Activated CD8-positive, alpha-beta memory T cell treated with anti-CD3 and anti-CD28 coated beads for 24 hours (primary cell): Measurements from ENCODE around the gene THBS3.
"Not testable (repeated sequence)": the region's sequence is repeated elsewhere in the genome, so short reads cannot be mapped to it uniquely, and the experiment has no call there.

Experiments used
- DNase-seq: peaks from one replicate; pipeline ENCODE4 v3.0.0-alpha.2; 2020

The THBS3 gene

GRCh38 chr1:155206891-155207805 lies 549 bp downstream of the THBS3 start:
- peak; percentile 98 for DNase-seq

DNA sequence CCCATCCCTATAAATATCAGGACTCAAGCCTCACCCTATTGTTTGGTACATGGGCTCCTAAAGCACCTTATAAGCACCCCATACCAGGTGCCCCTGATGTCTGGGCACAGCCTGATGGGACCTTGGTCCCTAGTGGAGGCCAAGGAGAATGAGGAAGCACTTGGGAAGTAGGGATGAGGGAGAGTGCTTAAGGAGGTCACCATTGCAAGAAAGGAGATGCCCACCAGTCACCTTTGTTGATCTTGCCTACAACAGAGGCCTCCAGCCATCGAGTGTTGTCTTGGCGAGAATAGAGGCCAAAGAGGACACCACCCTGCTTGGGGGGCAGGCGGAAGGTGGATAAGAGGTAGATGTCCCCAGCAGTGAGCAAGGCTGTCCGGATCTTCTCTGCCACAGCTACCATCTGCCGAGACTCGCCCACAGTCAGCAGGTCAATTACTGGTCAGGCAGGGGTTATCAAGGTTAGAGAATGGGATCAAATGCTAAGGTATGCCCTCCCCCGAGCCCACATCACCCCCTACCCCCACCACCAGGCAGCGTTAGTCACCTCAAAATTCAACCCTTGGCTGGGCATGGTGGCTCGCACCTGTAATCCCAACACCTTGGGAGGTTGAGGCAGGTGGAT lies 1.6 kb downstream of the THBS3 start:
- DNase-seq = no peak

- no peak for DNase-seq
Observed at GRCh38 chr1:155205035-155205434, 2.7 kb downstream of the THBS3 start.

- DNase-seq = no peak
Observed at GRCh38 chr1:155202731-155203515, 4.8 kb downstream of the THBS3 start.

GRCh38 chr1:155202198-155202597 lies 5.5 kb downstream of the THBS3 start:
- DNase-seq = no peak

- no peak for DNase-seq
Observed at GRCh38 chr1:155200920-155201319, 6.8 kb downstream of the THBS3 start.

DNA sequence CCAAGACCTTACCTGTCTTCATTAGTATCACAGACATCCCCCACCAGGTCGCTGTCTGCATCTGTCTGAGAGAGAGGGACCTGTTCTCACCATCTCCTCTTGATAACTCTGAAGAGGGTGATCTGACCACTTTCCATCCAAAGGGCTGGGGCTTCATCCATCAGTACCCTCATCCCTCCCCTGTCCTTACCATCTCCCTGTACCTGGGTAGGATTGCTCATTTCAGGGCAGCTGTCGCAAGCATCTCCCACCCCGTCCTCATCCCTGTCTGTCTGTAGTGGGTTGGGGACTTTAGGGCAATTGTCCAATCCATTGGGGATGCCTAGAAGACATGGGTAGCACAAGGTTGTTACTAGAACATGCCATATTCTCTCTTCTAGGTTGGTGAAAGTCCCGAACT lies 7.9 kb downstream of the THBS3 start:
- DNase-seq = no peak

DNA sequence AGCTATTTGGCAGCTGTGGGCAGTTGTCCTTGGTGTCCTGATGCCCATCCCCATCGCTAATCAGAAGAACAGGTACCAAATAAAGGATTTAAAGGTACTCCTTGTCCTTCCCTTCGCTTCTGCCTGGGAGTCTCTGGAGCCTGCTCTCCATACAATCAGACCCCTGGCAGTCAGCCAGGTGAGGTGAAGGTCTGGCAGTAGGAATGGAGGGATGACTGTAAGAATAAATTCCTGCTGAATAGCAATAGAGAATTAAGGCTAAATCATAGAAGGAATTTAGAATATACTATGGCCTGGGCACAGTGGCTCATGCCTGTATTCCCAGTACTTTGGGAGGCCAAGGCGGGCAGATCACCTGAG lies 9.2 kb downstream of the THBS3 start:
- DNase-seq = no peak

DNA sequence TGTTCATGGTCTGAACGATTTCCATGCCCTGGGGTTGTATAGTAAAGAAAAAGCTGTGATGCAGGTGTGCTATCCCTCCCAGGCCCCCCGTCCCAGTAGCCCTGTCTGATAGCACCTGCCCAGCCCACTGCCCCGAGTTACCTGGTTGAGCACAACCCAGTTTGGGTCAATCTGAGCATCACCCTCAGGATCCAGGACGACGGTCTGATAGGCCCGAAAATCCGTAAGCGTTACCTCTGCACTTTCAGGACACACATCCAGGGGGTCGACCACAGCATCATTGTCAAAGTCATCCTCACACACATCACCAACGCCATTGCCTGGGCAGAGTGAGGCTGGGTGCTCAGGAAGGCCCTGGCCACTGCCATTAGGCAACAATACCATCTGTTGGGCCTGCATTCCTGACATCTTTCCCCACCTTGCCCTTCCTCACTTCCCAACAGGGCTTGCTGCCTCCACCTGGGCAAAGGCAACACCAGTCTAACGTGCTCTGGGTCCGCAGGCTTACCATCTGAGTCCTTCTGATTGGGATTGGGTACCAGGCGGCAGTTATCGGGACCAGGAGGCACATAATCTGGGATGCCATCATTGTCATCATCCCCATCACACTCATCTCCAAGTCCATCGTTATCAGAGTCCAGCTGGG lies 9.7 kb downstream of the THBS3 start:
- DNase-seq = no peak

DNA sequence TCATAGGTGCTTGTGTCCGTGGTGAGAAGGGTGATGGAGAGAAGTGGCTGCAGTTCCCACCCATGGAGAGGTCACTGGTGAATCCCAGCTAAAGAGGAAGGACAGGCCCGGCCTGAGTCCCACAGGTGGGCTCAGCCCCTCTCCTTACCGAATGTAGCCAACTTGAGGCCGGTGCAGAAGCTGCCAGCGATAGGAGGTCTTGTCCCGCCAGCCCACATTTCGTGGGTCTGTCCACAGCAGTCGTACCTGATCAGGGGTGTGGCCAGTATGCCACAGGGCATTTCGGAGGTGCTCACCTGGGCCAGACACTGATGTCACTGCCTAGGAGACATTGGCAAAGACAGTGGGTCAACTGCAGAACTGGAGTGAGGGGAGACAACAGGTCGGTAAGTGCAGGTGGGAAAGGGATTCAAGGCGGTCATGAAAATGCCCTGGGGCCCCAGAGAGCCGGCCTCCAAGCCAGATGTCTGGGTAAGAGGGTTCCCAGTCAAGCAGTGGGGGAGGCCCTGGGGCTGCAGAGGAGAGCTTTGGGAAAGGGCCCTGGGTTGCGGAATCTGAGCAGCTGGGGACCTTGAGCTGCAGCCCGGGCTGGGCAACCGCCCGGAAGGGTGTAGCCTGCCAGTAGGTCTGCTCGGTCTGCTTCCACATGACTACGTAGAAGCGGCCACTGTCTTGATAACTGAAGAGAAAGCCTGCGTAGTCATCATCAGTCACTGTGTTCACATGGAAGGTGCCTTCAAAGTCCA lies 10.6 kb downstream of the THBS3 start:
- DNase-seq = no peak

GRCh38 chr1:155196103-155196892 lies 11.4 kb downstream of the THBS3 start:
- no peak for DNase-seq

GRCh38 chr1:155195201-155196102 lies 12.2 kb downstream of the THBS3 start:
- no peak for DNase-seq

DNA sequence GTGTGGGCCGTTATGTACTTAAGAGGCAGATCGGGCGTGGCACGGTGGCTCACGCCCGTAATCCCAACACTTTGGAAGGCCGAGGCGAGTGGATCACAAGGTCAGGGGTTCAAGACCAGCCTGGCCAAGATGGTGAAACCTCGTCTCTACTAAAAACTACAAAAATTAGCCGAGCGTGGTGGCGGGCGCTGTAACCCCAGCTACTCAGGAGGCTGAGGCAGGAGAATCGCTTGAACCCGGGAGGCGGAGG lies 13.8 kb downstream of the THBS3 start:
- not testable (repeated sequence) for DNase-seq

DNA sequence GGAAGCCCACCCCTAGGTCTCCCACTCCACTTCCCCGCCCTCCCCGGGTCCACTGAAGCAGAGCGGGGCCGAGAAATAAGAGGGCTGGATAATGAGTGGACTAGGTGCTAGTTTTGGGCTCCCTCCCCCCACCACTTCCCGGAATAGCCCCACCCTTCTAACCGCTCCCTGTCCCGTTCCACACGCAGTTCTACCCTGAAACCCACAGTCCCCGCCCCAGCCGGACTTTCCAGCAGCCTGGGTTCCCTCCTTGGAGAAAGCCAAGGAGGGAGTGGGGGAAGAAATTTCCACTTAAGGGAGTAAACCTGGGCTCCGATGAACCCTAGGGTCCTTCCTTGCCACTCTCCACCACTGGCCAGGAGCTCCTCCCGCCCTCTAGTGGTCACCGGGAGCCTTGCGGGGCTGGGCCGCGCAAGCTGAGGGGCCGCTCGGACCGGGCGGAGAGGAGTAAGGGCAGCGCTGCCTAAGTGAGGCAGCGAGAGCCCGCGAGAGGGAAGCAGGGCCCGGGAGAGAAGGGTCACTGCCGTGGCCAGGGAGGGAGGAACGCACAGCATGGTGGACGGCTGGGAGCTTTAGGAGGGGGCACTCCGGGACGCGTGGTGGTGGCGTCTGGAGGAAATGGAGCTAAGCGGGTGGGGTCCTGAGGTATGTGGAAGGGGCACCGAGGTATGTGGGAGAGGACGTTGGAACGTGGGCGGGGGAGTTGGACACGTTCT lies 14.3 kb downstream of the THBS3 start:
- peak; percentile 94 for DNase-seq

- DNase-seq = no peak
Observed at GRCh38 chr1:155192346-155193274, 15.1 kb downstream of the THBS3 start.

DNA sequence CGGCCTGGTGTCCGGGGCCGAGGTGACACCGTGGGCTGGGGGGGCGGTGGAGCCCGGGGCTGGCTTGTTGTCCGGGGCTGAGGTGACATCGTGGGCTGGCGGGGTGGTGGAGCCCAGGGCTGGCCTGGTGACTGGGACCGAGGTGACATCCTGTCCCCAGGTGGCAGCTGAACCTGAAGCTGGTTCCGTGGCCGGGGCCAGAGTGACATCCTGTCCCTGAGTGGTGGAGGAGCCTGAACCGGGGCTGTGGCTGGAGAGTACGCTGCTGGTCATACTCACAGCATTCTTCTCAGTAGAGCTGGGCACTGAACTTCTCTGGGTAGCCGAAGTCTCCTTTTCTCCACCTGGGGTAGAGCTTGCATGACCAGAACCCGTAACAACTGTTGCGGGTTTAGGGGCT lies 15.8 kb downstream of the THBS3 start:
- no peak for DNase-seq

DNA sequence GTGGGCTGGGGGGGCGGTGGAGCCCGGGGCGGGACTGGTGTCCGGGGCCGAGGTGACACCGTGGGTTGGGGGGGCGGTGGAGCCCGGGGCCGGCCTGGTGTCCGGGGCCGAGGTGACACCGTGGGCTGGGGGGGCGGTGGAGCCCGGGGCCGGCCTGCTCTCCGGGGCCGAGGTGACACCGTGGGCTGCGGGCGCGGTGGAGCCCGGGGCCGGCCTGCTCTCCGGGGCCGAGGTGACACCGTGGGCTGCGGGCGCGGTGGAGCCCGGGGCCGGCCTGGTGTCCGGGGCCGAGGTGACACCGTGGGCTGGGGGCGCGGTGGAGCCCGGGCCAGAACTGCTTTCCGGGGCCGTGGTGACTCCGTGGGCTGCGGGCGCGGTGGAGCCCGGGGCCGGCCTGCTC lies 17.8 kb downstream of the THBS3 start:
- DNase-seq = not testable (repeated sequence)

DNA sequence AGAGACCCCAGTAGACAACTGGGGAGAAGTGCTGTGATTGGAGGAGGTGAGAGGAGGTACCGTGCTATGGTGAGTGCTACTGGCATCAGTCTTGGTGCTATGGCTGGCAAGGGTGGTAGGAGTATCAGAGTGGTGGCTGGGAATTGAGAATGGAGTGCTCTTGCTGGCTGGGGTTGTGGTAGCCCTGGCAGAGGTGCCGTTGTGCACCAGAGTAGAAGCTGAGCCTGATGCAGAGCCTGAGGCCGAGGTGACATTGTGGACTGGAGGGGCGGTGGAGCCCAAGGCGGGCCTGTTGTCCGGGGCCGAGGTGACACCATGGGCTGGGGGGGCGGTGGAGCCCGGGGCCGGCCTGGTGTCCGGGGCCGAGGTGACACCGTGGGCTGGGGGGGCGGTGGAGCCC lies 19.4 kb downstream of the THBS3 start:
- no peak for DNase-seq

DNA sequence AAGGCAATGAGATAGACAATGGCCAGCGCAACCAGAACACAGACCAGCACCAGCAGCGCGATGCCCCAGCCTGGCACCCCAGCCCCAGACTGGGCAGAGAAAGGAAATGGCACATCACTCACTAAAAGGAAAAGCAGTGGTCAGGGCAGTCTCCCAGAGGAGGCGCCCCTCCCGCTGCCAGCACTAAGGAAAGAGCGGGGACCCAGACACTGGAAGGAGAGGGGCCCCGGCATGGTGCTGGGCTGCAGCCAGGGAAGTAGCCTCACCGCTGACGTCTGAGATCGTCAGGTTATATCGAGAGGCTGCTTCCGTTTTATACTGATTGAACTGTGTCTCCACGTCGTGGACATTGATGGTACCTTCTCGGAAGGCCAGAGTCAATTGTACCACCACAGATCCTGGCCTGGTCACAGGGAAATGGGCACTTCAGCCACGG lies 20.2 kb downstream of the THBS3 start:
- no peak for DNase-seq
